Activated T-helper 1 cell treated with anti-CD3 and anti-CD28 coated beads, Interleukin-12 subunit alpha, Interleukin-12 subunit beta, Interleukin-2, Interleukin-4 antibody, amounts not matched to agents 30 ng/mL and 10 ng/mL and 1 ng/mL, durations not matched to agents 14 hours and 24 hours and 36 hours (primary cell): Measurements from ENCODE around the gene GJB6. TPM values are rescaled to one million over a fixed set of nuclear protein-coding genes. Genes with fewer than 3 reads are reported as not detected.

Experiments
- DNase-seq: peaks from one replicate; pipeline ENCODE4 v3.0.0; 2021; ENCODE audit warnings: low spot score
- H3K27ac Mint-ChIP-seq: one replicate; pipeline ENCODE4 v1.8.0; 2021; ENCODE audit warnings: mild to moderate bottlenecking, mixed read lengths
- H3K27me3 Mint-ChIP-seq: one replicate; pipeline ENCODE4 v1.8.0; 2022; ENCODE audit warnings: mild to moderate bottlenecking, moderate library complexity, mixed read lengths; ENCODE audit not compliant: insufficient read depth
- H3K36me3 Mint-ChIP-seq: one replicate; pipeline ENCODE4 v1.8.0; 2021; ENCODE audit warnings: low read depth, mixed read lengths
- H3K4me1 Mint-ChIP-seq: one replicate; pipeline ENCODE4 v1.8.0; 2021; ENCODE audit warnings: low read depth, mixed read lengths
- H3K4me3 Mint-ChIP-seq: one replicate; pipeline ENCODE4 v1.8.0; 2021; ENCODE audit warnings: mild to moderate bottlenecking, moderate library complexity, mixed read lengths
- H3K9me3 Mint-ChIP-seq: one replicate; pipeline ENCODE4 v1.8.0; 2021; ENCODE audit warnings: mixed read lengths
- intact Hi-C: fragments of 100-400 bp; cut with micrococcal nuclease; formaldehyde crosslinking; loops from one replicate; pipeline ENCODE4 v1.15.1; 2024
- total RNA-seq: library from RNA; stranded (reverse); gene quantifications from 2 replicates; pipeline ENCODE4 v1.2.3, GENCODE V29; 2022

The GJB6 gene
- total RNA-seq, 1 donor from 2014 or later, result 0.99 TPM

DNA sequence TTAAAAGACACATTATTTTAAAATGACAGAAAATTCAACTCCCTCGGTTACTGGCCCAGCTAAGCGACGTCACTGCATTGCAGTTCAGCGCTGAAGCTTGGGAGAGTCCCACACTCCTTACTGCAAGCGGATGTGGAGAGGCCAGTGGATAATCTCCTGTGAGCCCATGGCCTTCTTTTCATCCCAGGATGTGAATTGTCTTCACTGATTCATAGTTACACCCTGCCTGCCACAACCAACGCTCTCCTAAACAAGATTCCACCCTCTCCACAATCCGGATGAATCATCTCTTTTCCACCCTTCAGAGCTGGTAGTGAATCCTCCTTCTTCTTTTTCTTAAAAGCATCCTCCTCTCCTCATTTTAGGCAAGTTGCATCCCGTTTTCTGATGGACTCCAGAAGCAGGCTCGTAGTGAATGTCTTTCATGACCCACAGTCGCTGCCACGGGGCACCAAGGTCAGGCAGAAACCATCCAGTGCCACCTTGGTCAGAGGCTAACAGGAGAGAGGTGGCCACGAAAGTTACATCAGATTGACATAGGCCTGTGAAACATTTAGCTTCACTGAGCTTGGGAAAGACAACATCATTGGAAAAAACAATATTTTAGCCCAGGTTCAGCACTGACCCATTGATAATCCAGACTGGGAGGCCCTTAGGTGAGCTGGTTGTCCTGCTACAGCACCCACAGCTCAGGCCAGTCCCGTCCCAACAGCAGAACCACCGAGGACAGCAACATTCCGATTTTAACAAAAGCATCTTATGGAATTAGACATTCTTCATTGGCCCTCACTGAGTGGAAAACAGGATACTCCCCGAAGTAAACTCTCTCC lies 41.4 kb downstream of the GJB6 start:
- intact Hi-C loops, result no loop called here
- no peak for DNase-seq
- Mint-ChIP-seq H3K4me1 (peaks cover 16% of the 10 kb centered on the region), H3K4me3 (no peak overlapping the region), H3K36me3 (peaks cover 2% of the 10 kb centered on the region), H3K27me3 (peaks cover 45% of the 10 kb centered on the region), H3K9me3 (no peaks in the 10 kb centered on the region), H3K27ac (no peak overlapping the region)

DNA sequence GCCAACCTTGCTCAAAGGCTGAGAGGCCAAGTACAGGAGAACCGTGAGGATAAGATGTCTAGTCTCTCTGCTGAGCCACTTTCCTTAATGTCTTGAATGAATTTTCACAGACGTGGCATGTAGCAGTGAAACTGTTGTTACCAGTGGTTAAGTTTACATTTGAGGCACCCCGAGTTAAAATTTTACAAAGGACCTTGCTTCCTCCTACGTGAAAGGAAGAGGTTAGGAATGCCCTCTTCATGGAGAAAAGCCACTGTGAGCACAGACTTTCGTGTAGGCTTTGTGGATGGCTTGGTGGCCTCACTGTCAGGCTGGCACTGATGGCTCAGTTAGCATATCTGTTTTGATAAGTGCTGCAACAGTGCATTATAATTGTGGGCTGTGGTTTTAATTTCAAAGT lies 42.0 kb downstream of the GJB6 start:
- H3K27me3 Mint-ChIP-seq, result peaks cover 39% of the 10 kb centered on the region
- no peak overlapping the region for H3K4me3 Mint-ChIP-seq
- H3K9me3 Mint-ChIP-seq, result no peaks in the 10 kb centered on the region
- peaks cover 15% of the 10 kb centered on the region for H3K4me1 Mint-ChIP-seq
- no peak overlapping the region for H3K27ac Mint-ChIP-seq
- intact Hi-C loops, result no loop called here
- peaks cover 2% of the 10 kb centered on the region for H3K36me3 Mint-ChIP-seq
- no peak for DNase-seq

- H3K4me3 Mint-ChIP-seq, result no peak overlapping the region
Observed at GRCh38 chr13:20188667-20189553, 43.2 kb downstream of the GJB6 start.

GRCh38 chr13:20186771-20187170 lies 45.3 kb downstream of the GJB6 start:
- intact Hi-C loops, result no loop called here
- H3K4me1 Mint-ChIP-seq, result no peaks in the 10 kb centered on the region
- no peak overlapping the region for H3K27ac Mint-ChIP-seq
- H3K9me3 Mint-ChIP-seq, result no peaks in the 10 kb centered on the region
- peaks cover 22% of the 10 kb centered on the region for H3K27me3 Mint-ChIP-seq
- no peak for DNase-seq
- no peak overlapping the region for H3K4me3 Mint-ChIP-seq
- peaks cover 2% of the 10 kb centered on the region for H3K36me3 Mint-ChIP-seq

More at GRCh38 chr13:20188667-20189553, 43.2 kb downstream of the GJB6 start:
- Mint-ChIP-seq H3K36me3 (peaks cover 2% of the 10 kb centered on the region), H3K27ac (no peak overlapping the region), H3K27me3 (peaks cover 29% of the 10 kb centered on the region), H3K4me1 (peaks cover 3% of the 10 kb centered on the region), H3K9me3 (no peaks in the 10 kb centered on the region)
- no peak for DNase-seq
- intact Hi-C loops, result no loop called here

DNA sequence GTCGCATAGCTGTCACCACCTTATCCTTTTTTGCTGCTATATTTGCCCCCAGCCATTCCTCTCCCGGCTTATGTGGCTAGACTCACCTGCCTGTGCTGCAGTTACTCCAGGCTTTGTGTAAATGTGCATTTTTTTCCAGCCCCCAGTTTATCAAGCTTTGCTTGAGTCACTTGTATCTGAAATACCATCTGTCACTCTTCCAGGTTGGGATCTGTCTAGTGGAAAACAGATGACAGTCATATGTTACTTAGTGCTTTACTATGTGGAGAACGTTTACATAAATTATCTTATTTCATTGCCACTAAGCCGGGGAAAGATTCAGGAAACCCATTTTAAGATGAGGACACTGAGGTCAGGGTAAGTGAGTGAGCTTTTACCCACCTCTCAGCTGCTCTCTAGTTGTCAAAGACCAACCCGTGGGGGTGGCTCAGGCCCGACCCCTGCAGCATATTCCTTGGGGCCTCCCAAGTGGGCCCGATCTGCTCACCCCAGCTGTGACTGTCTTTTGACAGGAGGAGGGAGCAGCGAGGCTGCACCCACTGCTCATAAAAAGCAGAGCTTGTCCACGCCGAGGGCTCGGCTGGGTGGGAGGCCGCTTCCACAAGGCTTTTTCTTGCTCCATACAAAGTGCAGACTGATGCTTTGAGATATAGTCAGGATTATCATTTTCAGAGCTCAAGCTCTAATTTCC lies 46.6 kb downstream of the GJB6 start:
- Mint-ChIP-seq H3K4me3 (no peak overlapping the region), H3K27ac (no peak overlapping the region), H3K36me3 (no peaks in the 10 kb centered on the region), H3K27me3 (peaks cover 13% of the 10 kb centered on the region), H3K9me3 (no peaks in the 10 kb centered on the region), H3K4me1 (no peaks in the 10 kb centered on the region)
- intact Hi-C loops, result no loop called here
- DNase-seq, result no peak

DNA sequence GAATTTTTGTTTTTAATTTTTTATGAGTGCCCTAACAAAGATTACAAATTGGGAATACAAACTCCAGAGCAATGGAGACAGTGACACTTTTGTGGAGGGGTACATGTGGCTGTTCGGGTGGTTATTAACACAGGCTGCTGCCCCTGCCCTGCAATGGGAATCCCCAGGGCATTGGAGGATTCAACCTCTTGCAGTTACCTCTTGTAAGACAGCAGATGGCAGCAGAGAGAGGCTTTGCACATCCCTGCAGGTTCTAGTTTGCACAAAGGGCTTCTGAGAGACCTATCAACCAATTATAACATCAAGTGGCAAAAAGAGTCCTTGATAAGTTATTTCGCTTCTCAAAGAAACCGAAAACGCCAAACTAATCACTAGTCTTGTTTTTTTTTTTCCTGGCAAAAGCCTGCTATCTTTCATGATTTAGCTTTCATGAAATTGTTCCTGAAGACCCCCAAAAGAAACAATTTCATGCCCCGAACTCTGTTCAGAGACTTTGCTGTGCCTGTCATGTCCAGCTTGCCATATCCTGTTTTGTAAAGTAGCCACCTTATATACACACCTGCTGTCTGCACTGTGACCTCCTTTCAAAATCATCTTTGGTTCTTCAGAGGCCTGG lies 49.8 kb downstream of the GJB6 start:
- Mint-ChIP-seq H3K4me1 (no peaks in the 10 kb centered on the region), H3K27ac (no peak overlapping the region), H3K27me3 (peaks cover 25% of the 10 kb centered on the region), H3K4me3 (no peak overlapping the region), H3K36me3 (no peaks in the 10 kb centered on the region), H3K9me3 (no peaks in the 10 kb centered on the region)
- intact Hi-C loops, result loop anchor here (1.0 to 5.0 kb wide), 4 partner anchors 14 to 742 kb away; no protein-coding TSS in a partner anchor
- no peak for DNase-seq

GRCh38 chr13:20181188-20181587 lies 50.9 kb downstream of the GJB6 start:
- Mint-ChIP-seq H3K27me3 (peaks cover 34% of the 10 kb centered on the region), H3K4me3 (no peak overlapping the region), H3K9me3 (no peaks in the 10 kb centered on the region), H3K27ac (no peak overlapping the region), H3K36me3 (no peaks in the 10 kb centered on the region), H3K4me1 (no peaks in the 10 kb centered on the region)
- intact Hi-C loops, result loop anchor here (5.0 kb wide), 1 partner anchor 646 kb away; no protein-coding TSS in a partner anchor
- DNase-seq, result no peak

GRCh38 chr13:20178156-20178555 lies 54.0 kb downstream of the GJB6 start:
- no peak for DNase-seq
- Mint-ChIP-seq H3K27ac (no peak overlapping the region), H3K4me3 (no peak overlapping the region), H3K9me3 (no peaks in the 10 kb centered on the region), H3K27me3 (peaks cover 52% of the 10 kb centered on the region), H3K4me1 (peaks cover 7% of the 10 kb centered on the region), H3K36me3 (no peaks in the 10 kb centered on the region)
- intact Hi-C loops, result no loop called here

DNA sequence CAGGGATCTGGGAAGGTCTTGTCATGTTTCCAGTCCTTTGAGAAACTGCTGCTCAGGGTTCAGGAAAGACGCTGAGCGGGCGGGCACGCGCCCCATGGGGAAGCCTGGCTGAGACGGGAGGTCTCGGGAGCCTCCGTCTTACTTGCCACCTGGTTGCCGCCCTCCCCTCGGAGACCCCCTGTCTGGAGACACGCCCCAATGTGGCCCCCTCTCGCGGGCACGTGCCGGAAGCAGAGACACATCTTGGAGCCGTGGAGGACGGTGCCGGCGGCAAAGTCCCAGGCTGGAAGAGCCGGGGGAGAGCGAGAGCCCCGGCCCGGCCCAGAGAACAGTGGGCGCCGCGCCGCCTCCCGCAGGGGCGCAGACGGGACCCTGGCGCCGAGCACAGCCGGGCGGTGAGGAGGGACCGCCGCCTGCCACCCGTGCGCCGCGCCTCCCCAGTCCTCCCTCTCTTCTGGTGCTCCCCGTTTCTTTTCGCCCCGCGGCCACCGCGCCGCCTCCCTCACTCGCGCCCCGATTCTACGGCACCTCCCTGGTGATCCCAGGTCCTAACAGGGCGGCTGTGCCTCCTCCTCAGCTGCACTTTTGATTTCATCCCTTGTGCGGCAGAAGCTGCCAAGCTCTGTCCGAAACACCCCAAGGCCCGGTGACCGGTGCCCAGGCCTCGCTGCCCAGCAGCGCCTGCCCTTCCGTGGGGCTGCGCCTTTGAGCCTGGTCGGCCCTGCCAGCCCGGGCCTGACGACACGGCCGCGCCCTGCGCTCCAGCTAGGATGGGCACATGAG lies 54.9 kb downstream of the GJB6 start:
- intact Hi-C loops, result no loop called here
- Mint-ChIP-seq H3K27me3 (peaks cover 50% of the 10 kb centered on the region), H3K9me3 (no peaks in the 10 kb centered on the region), H3K36me3 (no peaks in the 10 kb centered on the region), H3K27ac (no peak overlapping the region), H3K4me3 (no peak overlapping the region), H3K4me1 (peaks cover 7% of the 10 kb centered on the region)
- DNase-seq, result no peak

DNA sequence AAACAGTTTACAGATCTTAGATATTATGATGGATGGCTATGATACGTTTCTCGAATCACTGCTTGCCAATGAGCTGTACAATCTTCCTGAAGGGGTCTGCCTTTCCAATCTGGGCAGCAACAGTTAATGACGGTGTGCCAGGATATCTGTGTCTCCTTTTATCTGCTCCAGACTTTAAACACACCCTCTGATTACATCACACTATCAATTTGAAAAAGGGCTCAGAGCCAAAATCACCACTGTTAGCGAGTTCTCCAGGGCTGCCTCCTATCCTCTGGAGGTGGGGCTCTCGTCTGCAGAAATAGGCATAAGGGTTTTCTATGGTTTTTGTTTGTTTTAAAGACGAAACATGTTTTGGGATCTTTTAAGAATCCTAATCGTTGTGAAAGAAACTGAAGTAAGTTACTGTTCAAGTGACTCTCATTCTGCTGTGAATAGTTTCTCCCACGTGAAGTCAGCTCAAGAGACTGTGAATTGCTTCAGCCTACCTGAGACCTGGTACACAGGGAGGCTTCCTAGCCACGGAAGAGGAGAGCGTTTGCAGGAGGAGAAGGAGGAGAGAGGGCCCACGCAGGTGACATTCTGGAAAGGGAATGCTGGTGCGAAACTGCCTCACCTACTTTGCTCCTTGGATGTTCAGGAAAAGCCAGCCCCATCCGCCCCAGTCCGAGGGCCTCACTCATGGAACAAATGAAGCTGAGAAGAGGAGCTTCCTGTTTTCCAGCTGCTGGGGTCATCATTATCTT lies 56.0 kb downstream of the GJB6 start:
- Mint-ChIP-seq H3K36me3 (no peaks in the 10 kb centered on the region), H3K4me1 (peaks cover 7% of the 10 kb centered on the region), H3K27me3 (peaks cover 50% of the 10 kb centered on the region), H3K9me3 (no peaks in the 10 kb centered on the region), H3K4me3 (no peak overlapping the region), H3K27ac (no peak overlapping the region)
- intact Hi-C loops, result no loop called here
- DNase-seq, result no peak

DNA sequence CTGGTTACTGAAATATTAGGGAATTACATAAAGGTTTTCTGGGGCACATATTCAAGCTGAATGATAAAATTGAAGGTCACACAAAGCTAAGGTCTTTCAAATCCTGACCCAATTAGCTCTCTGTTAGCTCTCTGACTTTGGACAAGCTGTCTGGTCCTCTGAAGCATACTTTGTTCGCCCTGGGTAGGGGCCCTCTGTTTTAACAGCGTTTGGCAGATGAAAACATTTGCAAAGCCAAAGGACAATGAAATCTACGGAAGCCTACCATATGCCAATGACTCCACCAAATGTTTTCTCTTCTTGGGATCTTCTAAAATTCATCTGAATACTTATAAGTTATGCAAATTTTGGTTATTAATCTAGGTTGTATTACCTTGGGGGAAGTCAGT lies 56.7 kb downstream of the GJB6 start:
- no peak overlapping the region for H3K4me3 Mint-ChIP-seq
- no peaks in the 10 kb centered on the region for H3K9me3 Mint-ChIP-seq
- no peak for DNase-seq
- no peak overlapping the region for H3K27ac Mint-ChIP-seq
- intact Hi-C loops, result no loop called here
- peaks cover 47% of the 10 kb centered on the region for H3K27me3 Mint-ChIP-seq
- H3K4me1 Mint-ChIP-seq, result peaks cover 7% of the 10 kb centered on the region
- H3K36me3 Mint-ChIP-seq, result no peaks in the 10 kb centered on the region
